ENCODE data around the gene EDC3. TPM values are rescaled to one million over a fixed set of nuclear protein-coding genes. Genes with fewer than 3 reads are reported as not detected.
"Not testable (repeated sequence)": the region's sequence is repeated elsewhere in the genome, so short reads cannot be mapped to it uniquely, and the experiment has no call there.

EDC3 gene
- total RNA-seq: 17.2 TPM
- long read RNA-seq, transcript EDC3-201 (7 exons, 3,763 nt): major isoform, 17 of 31 reads
- long read RNA-seq, partial matches to known transcripts: 4 of 31 reads
- long read RNA-seq, other reads (novel, unspliced or antisense): 5 of 31 reads

GRCh38 chr15:74695597-74696397 is at the start of gene EDC3:
TSS of gene EDC3 (minus strand) at chr15:74696024. CDS start at chr15:74675124, 20,900 bp downstream.
- Histone ChIP-seq H3K27me3 (ENCODE audit: low read depth) (no peaks in the 10 kb centered on the region), H3K36me3 (no peaks in the 10 kb centered on the region), H3K9me3 (replicated peaks) (no peaks in the 10 kb centered on the region), H3K4me1 (peaks cover 29% of the 10 kb centered on the region), H3K4me3 (peak within 1 kb of the TSS; percentile 91), H3K27ac (replicated peaks) (peak within 1 kb of the TSS; percentile 86)
- intact Hi-C loops (cut with micrococcal nuclease): no loop called here
- DNase-seq: peak; percentile 89
- TF ChIP-seq CTCF (IDR thresholded peaks at IDR 0.05; ENCODE audit: borderline replicate concordance): no peak

GRCh38 chr15:74742422-74742821 is 46.6 kb upstream of the EDC3 start:
- H3K27me3 ChIP-seq (ENCODE audit: low read depth): peaks cover 6% of the 10 kb centered on the region
- no peak for DNase-seq
- H3K27ac ChIP-seq (replicated peaks): no peak overlapping the region
- TF ChIP-seq CTCF (IDR thresholded peaks at IDR 0.05; ENCODE audit: borderline replicate concordance): no peak
- H3K4me1 ChIP-seq: no peaks in the 10 kb centered on the region
- H3K9me3 ChIP-seq (replicated peaks): peaks cover 7% of the 10 kb centered on the region
- H3K4me3 ChIP-seq: no peak overlapping the region
- intact Hi-C loops (cut with micrococcal nuclease): no loop called here
- no peaks in the 10 kb centered on the region for H3K36me3 ChIP-seq

GRCh38 chr15:74738239-74738638 is 42.4 kb upstream of the EDC3 start:
- H3K36me3 ChIP-seq; intact Hi-C loops (cut with micrococcal nuclease); H3K27ac ChIP-seq (replicated peaks); H3K4me3 ChIP-seq; DNase-seq; H3K27me3 ChIP-seq (ENCODE audit: low read depth); H3K4me1 ChIP-seq; H3K9me3 ChIP-seq (replicated peaks): not testable (repeated sequence)

GRCh38 chr15:74735305-74735704 is 39.5 kb upstream of the EDC3 start:
- Histone ChIP-seq H3K9me3 (replicated peaks) (no peaks in the 10 kb centered on the region), H3K36me3 (no peaks in the 10 kb centered on the region), H3K4me1 (no peaks in the 10 kb centered on the region), H3K27ac (replicated peaks) (no peak overlapping the region), H3K27me3 (ENCODE audit: low read depth) (no peaks in the 10 kb centered on the region), H3K4me3 (no peak overlapping the region)
- no peak for DNase-seq
- no peak for TF ChIP-seq CTCF (IDR thresholded peaks at IDR 0.05; ENCODE audit: borderline replicate concordance)
- intact Hi-C loops (cut with micrococcal nuclease): no loop called here

- no peaks in the 10 kb centered on the region for H3K36me3 ChIP-seq
- H3K27ac ChIP-seq (replicated peaks): no peak overlapping the region
- no peak for TF ChIP-seq CTCF (IDR thresholded peaks at IDR 0.05; ENCODE audit: borderline replicate concordance)
- H3K4me1 ChIP-seq: no peaks in the 10 kb centered on the region
- no peak overlapping the region for H3K4me3 ChIP-seq
- no peaks in the 10 kb centered on the region for H3K27me3 ChIP-seq (ENCODE audit: low read depth)
- intact Hi-C loops (cut with micrococcal nuclease): no loop called here
- no peaks in the 10 kb centered on the region for H3K9me3 ChIP-seq (replicated peaks)
- no peak for DNase-seq
Measured at GRCh38 chr15:74733269-74733668, 37.4 kb upstream of the EDC3 start.

GRCh38 chr15:74732846-74733245 is 37.0 kb upstream of the EDC3 start:
- Histone ChIP-seq H3K27ac (replicated peaks) (no peak overlapping the region), H3K4me1 (peaks cover 2% of the 10 kb centered on the region), H3K9me3 (replicated peaks) (no peaks in the 10 kb centered on the region), H3K4me3 (no peak overlapping the region), H3K36me3 (no peaks in the 10 kb centered on the region), H3K27me3 (ENCODE audit: low read depth) (no peaks in the 10 kb centered on the region)
- no peak for TF ChIP-seq CTCF (IDR thresholded peaks at IDR 0.05; ENCODE audit: borderline replicate concordance)
- no peak for DNase-seq
- intact Hi-C loops (cut with micrococcal nuclease): no loop called here
